Pulmonary artery endothelial cell (primary cell): Measurements from ENCODE around the gene ITPR2. TPM values are rescaled to one million over a fixed set of nuclear protein-coding genes. Genes with fewer than 3 reads are reported as not detected.
"Not testable (repeated sequence)": the region's sequence is repeated elsewhere in the genome, so short reads cannot be mapped to it uniquely, and the experiment has no call there.

Source experiments
- DNase-seq: peaks from one replicate; pipeline ENCODE4 v3.0.0-alpha.2; 2011; ENCODE audit warnings: low read depth, low spot score
- total RNA-seq: library from RNA; depleted of rRNA; stranded (reverse); fragments of >200 nt; gene quantifications from 2 replicates; pipeline ENCODE4 v1.2.3, GENCODE V29; 2014

The ITPR2 gene
- total RNA-seq, 1 donor from 2014 or later, result 96.2 TPM

DNA sequence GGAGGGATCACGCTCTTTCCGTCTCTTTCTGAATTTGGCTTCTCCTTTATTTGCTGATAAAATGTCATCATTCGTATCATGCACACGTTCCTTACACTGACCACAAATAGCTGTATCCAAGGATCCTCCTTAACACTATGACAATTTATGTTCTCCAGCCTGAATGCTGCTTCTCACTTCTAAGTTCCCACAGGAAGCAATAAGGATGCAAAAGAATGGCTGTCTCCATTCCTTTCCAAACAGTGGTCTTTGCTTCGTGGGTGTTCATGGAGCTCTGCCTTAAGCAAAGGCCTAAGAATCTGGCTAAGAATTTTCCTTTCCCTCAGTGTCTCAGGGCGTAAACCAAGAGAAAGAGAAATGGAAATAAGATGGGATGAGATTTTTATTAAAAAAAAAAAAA is 200.2 kb downstream of the ITPR2 start:
- no peak for DNase-seq

DNA sequence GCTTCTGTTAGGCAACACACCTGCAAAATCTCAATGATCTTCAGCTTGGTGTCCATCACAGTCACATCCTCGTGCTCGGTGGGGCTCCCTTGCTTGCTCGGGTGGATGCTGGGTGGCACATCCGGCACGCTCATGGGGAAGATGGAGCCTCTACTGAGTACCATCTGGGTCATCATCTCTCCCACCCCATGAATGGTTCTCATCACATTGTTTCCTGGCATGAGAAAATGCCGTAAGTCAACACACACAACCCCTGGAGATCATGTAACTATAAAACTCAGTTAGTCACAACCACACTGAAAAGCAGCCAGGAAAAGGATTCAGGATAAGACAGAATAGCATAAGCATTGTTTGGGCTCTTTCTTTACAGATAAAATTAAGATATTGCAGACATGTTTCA is 201.1 kb downstream of the ITPR2 start:
- DNase-seq, result no peak

DNA sequence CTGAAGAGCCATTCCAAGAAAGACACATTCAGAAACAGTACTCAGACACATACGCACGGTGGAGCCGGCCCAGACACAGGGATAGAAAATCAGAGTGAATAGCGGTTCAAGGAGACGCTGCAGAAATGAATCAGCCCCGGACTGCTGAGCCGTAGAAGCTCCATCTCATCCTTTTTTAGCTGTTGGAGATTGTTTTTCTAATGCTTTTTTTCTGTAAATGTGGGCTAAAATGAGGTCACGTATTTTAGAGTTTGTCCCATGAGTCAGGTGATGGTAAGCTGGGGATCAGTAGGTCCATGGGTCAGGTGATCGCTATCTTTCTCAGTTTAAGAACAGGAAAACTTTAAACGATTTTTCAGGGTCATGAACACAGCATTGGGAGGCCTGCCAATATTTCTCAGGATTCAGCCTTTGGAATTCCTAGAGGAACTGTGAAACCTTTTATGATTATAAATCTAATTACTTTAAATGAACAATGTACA is 202.4 kb downstream of the ITPR2 start:
- DNase-seq, result peak; percentile 40

DNA sequence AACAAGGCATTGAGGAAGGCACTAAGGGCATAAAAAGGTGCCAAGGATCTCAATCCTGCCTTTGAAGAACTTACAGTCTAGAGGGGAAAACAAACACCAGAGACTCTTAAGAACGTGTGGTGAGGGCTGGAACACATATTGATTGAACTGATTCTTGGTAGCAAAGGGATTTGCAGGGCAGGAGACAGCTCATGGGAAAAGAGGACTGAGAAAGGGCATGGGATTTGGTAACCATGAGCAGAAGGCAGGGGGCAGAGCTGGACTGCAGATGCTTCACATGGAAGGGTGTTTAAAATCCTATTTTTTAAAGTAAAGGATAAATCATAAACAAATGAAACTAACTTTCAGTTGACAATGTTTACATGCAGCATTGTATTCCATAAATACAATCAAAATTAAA is 203.1 kb downstream of the ITPR2 start:
- no peak for DNase-seq

DNA sequence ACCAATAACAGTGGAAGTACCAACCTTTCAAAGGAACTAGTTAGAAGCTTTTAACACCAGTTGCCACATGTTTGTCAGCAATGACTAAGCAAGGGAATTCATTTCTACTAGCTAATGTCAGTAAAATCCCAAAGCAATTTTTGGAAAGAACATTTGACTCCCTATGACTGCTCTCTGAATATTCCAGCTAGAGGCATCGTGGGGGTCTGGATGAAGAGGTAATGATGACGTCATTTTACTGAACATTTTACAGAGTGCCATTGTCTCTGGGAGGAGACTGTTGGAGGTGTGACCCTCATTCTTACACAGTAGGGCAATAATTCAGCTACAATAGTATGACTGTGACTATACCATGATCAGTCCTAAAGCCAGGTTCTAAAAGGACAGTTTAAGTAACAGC is 204.8 kb downstream of the ITPR2 start:
- DNase-seq, result no peak

DNA sequence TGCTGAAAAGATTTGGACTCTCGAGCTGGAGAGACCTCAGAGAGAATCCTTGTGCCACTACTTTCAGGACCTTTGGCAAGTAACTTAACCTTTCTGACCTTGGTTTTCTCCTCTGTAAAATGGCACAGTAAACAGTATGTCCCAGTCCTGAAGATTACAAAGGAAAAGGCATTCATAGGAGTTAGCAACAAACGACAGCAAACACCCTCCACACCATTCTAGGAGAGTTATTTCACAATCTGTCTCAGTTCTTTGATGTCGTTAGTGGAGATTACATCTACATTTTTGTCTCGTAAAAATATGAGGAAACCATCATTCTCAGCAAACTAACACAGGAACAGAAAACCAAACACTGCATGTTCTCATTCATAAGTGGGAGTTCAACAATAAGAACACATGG is 205.7 kb downstream of the ITPR2 start:
- no peak for DNase-seq

DNA sequence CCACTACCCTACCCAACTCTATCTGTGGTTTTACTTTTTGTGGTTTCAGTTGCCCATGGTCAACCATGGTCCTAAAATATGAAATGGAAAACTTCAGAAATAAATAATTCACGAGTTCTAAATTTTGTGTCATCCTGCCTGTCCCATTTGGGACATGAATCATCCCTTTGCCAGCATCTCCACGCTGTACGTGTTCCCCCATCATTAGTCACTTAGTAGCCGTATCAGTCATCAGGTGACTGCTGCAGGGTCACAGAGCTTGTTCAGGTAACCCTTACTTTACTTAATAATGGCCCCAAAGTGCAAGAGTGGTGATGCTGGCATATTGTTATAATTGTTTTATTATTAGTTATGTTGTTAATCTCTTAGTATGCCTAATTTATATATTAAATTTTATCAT is 209.9 kb downstream of the ITPR2 start:
- DNase-seq, result no peak

DNA sequence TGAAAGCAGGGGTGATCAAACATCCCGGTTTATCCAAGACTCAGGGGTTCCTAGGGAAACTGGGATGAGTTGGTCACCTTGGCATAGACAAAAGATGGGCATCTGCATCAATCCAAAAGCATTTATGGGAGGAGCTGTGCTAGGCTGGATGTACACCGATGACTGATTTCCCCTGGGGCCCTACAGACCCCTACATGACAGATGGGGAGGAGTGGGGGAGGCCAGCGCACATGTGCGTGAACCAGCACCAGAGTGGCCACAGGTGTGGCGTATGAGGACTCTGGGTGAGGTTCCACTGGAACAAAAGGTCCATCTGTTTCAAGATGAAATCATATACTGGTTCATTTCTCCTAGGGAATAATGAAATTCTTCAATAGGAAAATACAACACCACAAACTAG is 210.4 kb downstream of the ITPR2 start:
- DNase-seq, result no peak

DNA sequence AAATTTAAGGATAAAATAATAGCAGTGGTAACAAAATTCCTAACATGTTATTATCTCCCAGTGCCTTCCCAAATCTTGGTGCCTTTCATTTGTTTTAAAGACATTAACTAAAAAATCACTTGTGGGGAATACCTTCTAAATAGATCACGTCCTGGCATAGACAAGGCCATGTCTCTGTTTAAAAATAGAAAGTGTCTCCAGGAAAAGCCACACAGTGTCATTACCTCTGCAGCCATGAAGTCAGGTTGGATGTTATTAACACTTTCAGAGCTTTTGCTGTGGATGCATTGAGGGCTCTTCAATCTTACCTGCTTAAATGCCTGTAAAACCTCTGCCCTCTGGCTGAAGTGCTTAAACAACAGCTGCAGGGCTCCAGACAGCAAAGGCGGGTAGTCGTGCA is 211.1 kb downstream of the ITPR2 start:
- no peak for DNase-seq

DNA sequence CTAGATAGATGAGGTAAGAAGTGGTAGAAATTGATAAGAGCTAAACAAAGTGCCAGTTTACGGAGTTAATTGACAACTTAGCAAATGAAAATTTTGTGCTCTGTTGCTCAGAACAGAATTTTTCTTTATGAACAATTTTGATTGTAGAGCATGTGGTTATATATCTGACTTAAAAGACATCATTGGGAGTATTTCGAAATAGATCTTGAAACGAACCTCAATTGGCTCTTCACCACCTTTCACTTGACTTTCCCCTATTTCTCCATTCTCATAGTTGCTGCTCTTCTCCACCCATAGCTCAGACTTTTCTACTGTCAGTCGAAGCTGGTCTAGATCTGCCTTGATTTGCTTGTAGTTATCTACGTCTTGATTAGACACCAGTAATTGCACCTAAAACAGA is 212.1 kb downstream of the ITPR2 start:
- DNase-seq, result no peak

DNA sequence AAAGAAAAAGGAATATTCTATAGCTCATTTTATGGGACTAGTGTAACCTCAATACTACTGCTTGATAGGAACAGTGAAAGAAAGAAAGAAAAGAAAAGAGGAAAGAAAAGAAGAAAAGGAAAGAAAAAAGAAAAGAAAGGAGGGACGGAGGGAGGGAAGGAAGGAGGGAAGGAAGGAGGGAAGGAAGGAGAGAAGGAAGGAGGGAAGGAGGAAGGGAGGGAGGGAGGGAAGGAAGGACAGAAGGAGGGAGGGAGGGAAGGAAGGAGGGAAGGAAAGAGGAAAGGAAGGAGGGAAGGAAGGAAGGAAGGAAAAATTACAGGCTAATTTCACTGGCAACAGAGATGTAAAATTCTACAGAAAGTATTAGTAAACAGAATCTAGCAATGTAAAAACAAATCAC is 215.5 kb downstream of the ITPR2 start:
- DNase-seq, result no peak

DNA sequence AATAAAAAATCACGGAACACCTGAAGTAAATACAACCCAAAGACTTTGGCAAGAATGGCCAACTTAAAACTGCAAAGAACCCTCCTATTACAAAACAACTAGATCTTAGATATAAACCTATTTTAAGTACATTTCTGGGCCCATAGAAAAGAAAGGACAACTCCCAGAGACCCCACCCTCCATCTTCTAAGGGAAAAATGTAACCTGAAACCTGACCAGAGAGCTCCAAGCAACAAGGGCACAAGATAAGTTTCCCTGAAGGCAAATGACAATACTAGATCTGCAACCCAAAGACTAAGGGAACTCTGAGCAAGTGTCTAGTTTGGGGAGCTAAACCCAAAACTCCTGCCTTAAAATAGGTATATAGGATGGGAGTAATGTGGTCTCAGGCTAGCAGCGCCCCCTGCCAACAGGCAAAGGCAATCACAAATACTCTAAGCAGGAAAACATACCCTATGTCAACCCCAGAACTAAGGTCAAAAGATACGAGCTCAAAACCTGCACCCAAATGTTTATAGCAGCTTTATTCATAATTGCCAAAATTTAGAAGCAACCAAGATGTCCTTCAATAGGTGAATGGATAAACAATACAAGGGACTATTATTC is 218.9 kb downstream of the ITPR2 start:
- no peak for DNase-seq

DNA sequence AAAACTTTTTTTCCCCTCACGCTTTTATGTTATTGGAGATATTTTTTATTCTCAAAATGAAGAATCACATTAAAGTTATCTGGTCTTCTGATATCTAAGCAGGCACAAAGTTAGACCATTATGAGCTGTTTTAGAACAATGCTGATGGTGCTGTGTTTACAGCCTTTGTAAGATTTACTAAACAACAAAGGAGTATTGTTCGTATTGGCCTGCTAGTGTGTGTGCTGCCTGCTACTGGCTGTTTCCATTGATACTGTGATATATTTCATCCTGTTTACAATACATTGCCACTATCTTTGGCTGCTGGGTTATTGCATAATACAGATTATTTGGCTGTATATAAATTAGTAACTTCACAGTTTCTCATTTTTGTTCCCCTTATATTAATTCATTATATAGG is 220.8 kb downstream of the ITPR2 start:
- DNase-seq, result no peak

DNA sequence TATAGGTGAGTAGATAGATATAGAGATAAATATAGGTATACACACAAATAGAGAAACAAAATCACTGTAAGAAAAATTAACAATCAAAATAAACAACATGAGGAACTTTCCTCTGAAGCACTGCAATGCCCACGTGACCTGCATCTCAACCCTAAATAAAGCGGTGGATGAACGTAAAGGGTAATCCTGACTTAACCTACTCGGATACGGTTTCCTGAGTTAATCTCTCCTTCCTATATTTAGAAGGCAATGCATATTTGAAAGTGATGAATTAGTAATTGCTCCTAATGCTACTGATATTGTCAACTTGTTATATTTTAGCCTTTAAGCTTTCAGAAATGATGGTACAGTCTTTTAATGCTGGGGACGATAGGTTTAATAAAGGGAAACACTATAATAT is 221.4 kb downstream of the ITPR2 start:
- DNase-seq, result no peak

DNA sequence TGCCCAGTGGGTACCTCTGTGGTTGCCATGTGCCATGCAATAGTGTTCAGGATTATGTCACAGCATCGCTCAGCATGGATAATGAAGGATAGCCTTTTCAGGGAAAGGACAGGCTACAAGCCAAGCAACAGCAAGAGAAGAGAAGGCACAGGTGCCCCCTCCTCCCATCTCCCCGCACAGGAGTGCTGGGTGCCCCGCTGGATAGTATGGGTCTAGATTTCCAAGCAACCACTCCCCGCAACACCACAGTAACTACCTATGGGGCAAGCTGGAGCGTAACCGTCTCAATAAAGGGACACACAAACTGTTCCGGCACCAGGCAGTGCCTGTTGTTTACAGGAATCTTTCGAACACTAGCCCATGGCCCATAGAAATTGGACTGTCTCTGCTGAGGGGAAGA is 222.2 kb downstream of the ITPR2 start:
- no peak for DNase-seq

DNA sequence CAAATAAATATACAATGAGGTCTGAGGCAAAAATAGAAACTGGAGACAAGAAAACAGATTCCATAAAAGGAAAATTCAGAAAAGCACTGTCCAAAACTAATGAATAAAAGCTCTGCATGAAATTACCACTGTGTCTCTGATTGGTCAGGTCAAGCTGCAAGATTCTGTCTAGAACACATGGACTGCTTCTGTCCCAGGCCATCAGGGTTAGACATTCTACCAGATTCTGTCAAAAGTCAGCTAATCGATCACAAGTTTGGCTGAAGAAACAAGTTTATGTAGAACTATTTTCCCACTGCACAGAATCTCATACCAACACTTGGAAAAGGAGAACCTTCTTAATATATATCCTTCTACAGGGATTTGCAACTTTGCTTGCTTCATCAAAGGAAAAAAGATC is 223.0 kb downstream of the ITPR2 start:
- no peak for DNase-seq

DNA sequence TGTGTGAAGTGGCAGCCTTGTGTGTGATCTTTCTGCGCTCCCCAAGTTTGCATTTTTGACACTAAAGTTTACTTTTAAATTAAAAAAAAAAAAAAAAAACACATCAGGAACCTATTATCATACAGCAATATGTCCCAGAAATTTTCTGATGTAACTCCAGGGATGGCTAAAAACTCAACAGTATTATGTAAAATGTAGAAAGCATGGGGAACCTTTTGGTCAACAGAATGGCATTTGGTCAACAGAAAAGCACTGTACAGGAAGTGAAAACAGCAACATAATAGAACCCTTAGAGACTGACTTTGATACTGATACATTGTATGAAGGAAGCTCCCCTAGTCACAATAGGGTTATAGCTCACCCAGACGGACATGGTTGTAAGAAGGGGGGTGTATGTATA is 224.3 kb downstream of the ITPR2 start:
- no peak for DNase-seq

DNA sequence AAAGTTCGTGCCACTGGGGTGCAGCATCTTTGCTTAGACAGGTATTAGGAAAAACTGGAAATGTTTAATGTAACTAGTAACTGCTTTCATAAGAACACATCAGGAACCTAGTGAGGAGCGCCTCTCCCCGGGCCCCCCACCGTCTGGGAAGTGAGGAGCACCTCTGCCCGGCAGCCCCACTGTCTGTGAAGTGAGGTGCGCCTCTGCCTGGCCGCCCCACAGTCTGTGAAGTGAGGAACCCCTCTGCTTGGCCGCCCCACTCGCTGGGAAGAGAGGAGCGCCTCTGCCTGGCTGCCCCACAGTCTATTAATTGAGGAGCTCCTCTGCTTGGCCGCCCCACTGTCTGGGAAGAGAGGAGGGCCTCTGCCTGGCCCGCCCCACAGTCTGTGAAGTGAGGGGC is 224.7 kb downstream of the ITPR2 start:
- no peak for DNase-seq

DNA sequence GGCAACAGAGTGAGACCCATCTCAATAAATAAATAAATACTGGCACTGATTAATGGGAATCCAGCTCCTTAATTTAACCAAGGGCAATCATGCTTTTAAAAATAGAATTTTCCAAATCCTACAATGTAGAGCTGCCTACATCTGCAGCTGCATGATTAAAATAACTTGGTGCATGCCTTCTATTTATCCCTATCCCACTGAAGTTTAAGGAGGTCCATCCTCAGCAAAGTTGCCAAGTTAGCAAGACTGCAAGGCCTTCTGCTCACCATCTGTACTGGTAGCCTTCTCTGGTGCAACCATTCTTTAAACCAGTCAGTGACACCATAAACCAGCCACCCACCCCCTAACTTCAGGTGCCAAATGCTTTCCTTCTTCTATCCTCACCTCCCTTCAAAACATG is 226.1 kb downstream of the ITPR2 start:
- DNase-seq, result no peak

DNA sequence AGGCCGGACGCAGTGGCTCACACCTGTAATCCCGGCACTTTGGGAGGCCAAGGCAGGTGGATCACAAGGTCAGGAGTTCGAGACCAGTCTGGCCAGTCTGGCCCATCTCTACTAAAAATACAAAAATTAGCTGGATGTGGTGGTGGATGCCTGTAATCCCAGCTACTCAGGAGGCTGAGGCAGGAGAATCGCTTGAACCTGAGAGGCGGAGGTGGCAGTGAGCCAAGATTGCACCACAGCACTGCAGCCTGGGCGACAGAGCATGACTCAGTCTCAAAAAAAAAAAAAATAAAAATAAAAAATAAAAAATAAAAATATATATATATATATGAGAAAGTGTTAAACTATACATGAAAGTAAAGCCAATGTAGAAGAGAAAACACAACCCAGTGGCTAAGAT is 228.2 kb downstream of the ITPR2 start:
- not testable (repeated sequence) for DNase-seq

DNA sequence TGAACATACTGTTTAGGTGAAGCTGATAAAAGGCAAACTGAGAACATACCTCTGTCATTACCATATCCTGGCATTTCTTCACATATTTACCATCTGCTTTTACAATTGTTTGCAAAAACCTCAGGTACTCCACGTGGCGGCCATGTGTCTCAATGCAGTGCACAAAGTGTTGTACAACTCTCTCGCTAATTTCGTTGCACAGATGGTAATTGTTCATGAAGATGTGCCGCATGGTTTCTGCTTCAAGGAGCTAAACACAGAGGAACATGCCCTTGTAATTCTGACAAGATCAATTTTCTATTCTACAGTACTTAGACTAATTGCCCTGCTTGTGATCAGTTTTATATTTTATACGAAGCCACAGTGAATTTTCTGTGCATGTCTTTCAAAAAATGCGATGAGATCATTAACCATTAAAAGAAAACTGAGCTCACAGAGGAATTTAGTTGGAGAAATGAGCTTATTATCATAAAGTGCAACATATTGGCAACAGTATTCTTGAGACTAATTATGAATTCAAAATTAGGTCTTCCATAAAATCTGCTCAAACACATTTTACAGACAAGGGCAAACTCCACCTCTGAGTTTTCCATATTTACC is 233.8 kb downstream of the ITPR2 start:
- no peak for DNase-seq

DNA sequence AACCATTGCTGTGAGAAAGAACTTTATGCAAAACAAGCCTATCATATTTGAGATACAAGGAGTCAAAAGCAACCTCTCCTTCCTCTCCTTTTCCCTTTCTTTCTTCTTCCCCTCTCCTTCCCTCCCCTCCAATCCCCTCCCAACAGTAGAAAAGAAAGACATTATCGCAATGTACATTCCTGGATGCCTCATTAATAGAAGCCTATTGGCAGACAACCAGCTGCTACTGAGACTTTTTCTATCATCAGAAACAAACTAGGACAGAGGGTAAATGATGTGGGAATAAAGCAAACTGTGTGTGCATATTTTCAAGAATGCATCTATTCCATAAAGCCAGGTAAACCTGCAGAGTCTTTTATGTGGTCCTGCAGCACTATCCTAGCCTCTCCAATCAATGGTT is 237.2 kb downstream of the ITPR2 start:
- no peak for DNase-seq

DNA sequence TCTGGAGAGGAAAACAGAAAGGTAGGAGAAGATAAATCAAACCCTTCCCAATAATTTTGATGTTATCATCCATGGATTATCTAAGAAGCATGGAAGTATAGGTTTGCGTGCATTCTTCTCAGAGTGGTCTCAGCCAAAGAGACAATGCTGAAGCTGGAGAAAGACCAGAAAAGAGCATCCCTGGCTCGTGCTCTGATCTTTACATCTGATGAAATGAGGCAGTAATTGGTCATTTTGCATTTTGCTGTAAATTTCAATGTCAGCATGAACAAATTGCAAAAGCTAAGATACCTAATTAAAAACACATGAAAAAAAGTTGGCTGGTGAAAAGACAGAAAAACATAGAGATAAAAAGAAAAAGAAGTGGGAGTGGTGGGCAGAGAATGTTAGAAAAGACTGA is 252.4 kb downstream of the ITPR2 start:
- DNase-seq, result no peak

DNA sequence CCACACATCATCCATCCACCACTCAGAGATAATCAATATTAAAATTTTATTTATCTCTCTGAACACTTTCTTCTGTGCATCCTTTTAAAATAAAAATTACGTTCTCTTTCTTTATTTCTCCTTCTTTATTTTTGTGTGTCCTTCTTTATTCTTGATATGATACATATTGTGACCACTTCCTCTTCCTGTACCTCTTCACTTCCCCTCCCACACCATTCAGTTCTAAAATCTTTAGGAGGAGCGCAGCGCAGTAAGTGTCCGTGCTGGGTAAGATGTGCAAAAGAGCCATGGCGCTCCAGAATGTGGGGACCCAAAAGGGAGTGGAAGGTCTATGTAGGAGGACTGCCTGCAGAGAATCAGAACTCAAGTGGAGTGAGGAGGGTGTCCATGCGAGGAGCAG is 256.7 kb downstream of the ITPR2 start:
- no peak for DNase-seq
